HepG2 (cell line): ENCODE data around the gene DAB2IP. TPM values are rescaled to one million over a fixed set of nuclear protein-coding genes. Genes with fewer than 3 reads are reported as not detected.

ENCODE experiments used
- ATAC-seq: fragments of 200-7000 bp; cut with Tn5 transposase; 3 replicates; pipeline ENCODE4 v1.9.1; 2020; ENCODE audit warnings: mild to moderate bottlenecking, moderate library complexity
- BruUV-seq: library from RNA; stranded (reverse); fragments of 400-500 nt; replicated peaks from 2 replicates; lab custom pipeline; 2021; lab: Mats Ljungman, UMichigan
- CTCF ChIA-PET: fragments of 300-600 bp; formaldehyde crosslinking; extraction: SDS; loops from one replicate; lab custom pipeline; 2021; ENCODE audit warnings: low total read pairs, inconsistent platforms, low intra/inter-chr PET ratio; lab: Yijun Ruan, JAX
- POLR2A ChIA-PET: fragments of 350-600 bp; sonication (Branson Sonifier 250); formaldehyde crosslinking; loops from one replicate; lab custom pipeline; 2020; ENCODE audit warnings: antibody characterized with exemption, inconsistent platforms; lab: Yijun Ruan, JAX
- DNase-seq: peaks from one replicate; pipeline ENCODE4 v3.0.0-alpha.2; 2015; ENCODE audit warnings: low spot score
- FAIRE-seq: peaks from 3 replicates; lab custom pipeline; 2011; peaks lifted over from hg19 to GRCh38; lab: Jason Lieb, UNC
- H2AFZ ChIP-seq: one replicate; pipeline ENCODE4 v1.6.1; 2011; ENCODE audit warnings: low read length, inconsistent platforms
- H3K27ac ChIP-seq: fragments of 300-600 bp; 3 replicates; pipeline ENCODE4 v1.8.0; 2011; ENCODE audit warnings: mixed run types, mild to moderate bottlenecking, mixed read lengths, low read length, inconsistent platforms; ENCODE audit not compliant: insufficient read depth; ENCODE audit errors: extremely low read length
- H3K27me3 ChIP-seq, 2 experiments: fragments of 200-600 bp in 1 of 2; 2 replicates in 1 of 2; 3 replicates in 1 of 2; pipeline versions ENCODE4 v1.6.0 to v1.8.0; 2011; ENCODE audit warnings: low read length in 2 of 2, mild to moderate bottlenecking in 2 of 2, moderate library complexity in 2 of 2, inconsistent platforms in 1 of 2; ENCODE audit not compliant: insufficient read depth in 2 of 2, control insufficient read depth in 1 of 2
- H3K36me3 ChIP-seq, 2 experiments: fragments of 200-600 bp in 1 of 2; replicated peaks in 1 of 2; 2 replicates in 1 of 2; 3 replicates in 1 of 2; pipeline versions ENCODE4 v1.5.1 to v1.8.0; 2011; ENCODE audit warnings: low read length in 2 of 2, inconsistent platforms in 1 of 2; ENCODE audit not compliant: insufficient read depth in 2 of 2, control insufficient read depth in 1 of 2
- H3K4me1 ChIP-seq: 2 replicates; pipeline ENCODE4 v1.5.1; 2012; ENCODE audit warnings: low read length, inconsistent platforms; ENCODE audit not compliant: insufficient read depth
- H3K4me2 ChIP-seq: 2 replicates; pipeline ENCODE4 v1.6.0; 2011; ENCODE audit warnings: low read depth, low read length, inconsistent platforms
- H3K4me3 ChIP-seq, 3 experiments: fragments of 200-600 bp in 1 of 3; sonication (generic), shearing (Covaris generic) in 1 of 3; replicated peaks in 1 of 3; 2 replicates each; pipeline ENCODE4 v1.5.1; 2011 to 2016; ENCODE audit warnings: low read length in 3 of 3, inconsistent platforms in 2 of 3, low read depth in 2 of 3, mild to moderate bottlenecking in 2 of 3, control low read depth in 1 of 3, mixed read lengths in 1 of 3; ENCODE audit not compliant: insufficient read depth in 1 of 3
- H3K79me2 ChIP-seq: one replicate; pipeline ENCODE4 v1.6.1; 2011; ENCODE audit warnings: low read length, inconsistent platforms; ENCODE audit not compliant: insufficient read depth
- H3K9ac ChIP-seq: 2 replicates; pipeline ENCODE4 v1.6.0; 2011; ENCODE audit warnings: mild to moderate bottlenecking, low read depth, low read length, inconsistent platforms; ENCODE audit not compliant: insufficient read depth
- H3K9me3 ChIP-seq: 2 replicates; pipeline ENCODE4 v1.5.1; 2012; ENCODE audit warnings: mild to moderate bottlenecking, low read length
- H4K20me1 ChIP-seq: 2 replicates; pipeline ENCODE4 v1.6.0; 2011; ENCODE audit warnings: inconsistent platforms, mild to moderate bottlenecking, low read length, moderate library complexity; ENCODE audit not compliant: insufficient read depth
- EED ChIP-seq: sonication (generic); formaldehyde crosslinking; IDR thresholded peaks from 2 replicates; pipeline ENCODE4 v1.5.0; 2020; ENCODE audit warnings: mild to moderate bottlenecking, missing genetic modification reagents
- MAFF ChIP-seq: IDR thresholded peaks from 2 replicates; pipeline ENCODE4 v1.6.1; 2011; ENCODE audit warnings: low read depth, low read length, improper control_type of control experiment
- MED1 ChIP-seq: sonication (generic); formaldehyde crosslinking; IDR thresholded peaks from 2 replicates; pipeline ENCODE4 v1.4.0; 2020; ENCODE audit warnings: missing genetic modification reagents
- MEIS2 ChIP-seq: sonication (generic); formaldehyde crosslinking; IDR thresholded peaks from 2 replicates; pipeline ENCODE4 v1.9.0; 2021; ENCODE audit warnings: mild to moderate bottlenecking, missing genetic modification reagents
- NKX3-1 ChIP-seq: sonication (generic); formaldehyde crosslinking; IDR thresholded peaks from 2 replicates; pipeline ENCODE4 v1.5.0; 2020; ENCODE audit warnings: missing genetic modification reagents
- NONO ChIP-seq, 2 experiments: fragments of 450-650 bp in 1 of 2; sonication (generic) in 1 of 2; formaldehyde crosslinking in 1 of 2; IDR thresholded peaks in 1 of 2; conservative IDR thresholded peaks in 1 of 2; 2 replicates each; pipeline versions ENCODE4 v1.6.1 to v1.8.0; 2017 to 2022; ENCODE audit warnings: mild to moderate bottlenecking in 1 of 2, missing genetic modification reagents in 1 of 2, moderate library complexity in 1 of 2
- PAF1 ChIP-seq: IDR thresholded peaks from 2 replicates; pipeline ENCODE4 v1.6.1; 2016; ENCODE audit warnings: missing genetic modification reagents, missing compliant biosample characterization
- RNF2 ChIP-seq: fragments of 450-650 bp; conservative IDR thresholded peaks from 2 replicates; pipeline ENCODE4 v1.6.1; 2016; ENCODE audit warnings: low read depth
- ZBTB1 ChIP-seq: sonication (generic); formaldehyde crosslinking; IDR thresholded peaks from 2 replicates; pipeline ENCODE4 v1.4.0; 2020; ENCODE audit warnings: missing genetic modification reagents, borderline replicate concordance
- ZEB1 ChIP-seq: IDR thresholded peaks from 2 replicates; pipeline ENCODE4 v1.6.1; 2012; ENCODE audit warnings: mild to moderate bottlenecking, low read depth, inconsistent platforms; ENCODE audit not compliant: insufficient replicate concordance
- WGBS: methylation state at CpG from one replicate; pipeline ENCODE4 v1.1.6; 2017; ENCODE audit warnings: low lambda C conversion rate; 5-methylcytosine and 5-hydroxymethylcytosine counted together
- in situ Hi-C: cut with HindIII; loops from 2 replicates; pipeline ENCODE4 v1.10.0; 2017; ENCODE audit warnings: low pct_unique_long_range_greater_than_20kb; ENCODE audit not compliant: extremely low pct_ligation_motif_present
- intact Hi-C: fragments of 100-400 bp; cut with micrococcal nuclease; formaldehyde crosslinking; loops from one replicate; pipeline ENCODE4 v1.10.0; 2022; ENCODE audit not compliant: unreplicated experiment
- polyA plus RNA-seq, 8 experiments: library from polyadenylated mRNA; depleted of rRNA in 3 of 8; stranded (reverse) in 7 of 8; unstranded in 1 of 8; fragments of >200 nt; fragmentation: Illumina TruSeq in 4 of 8; extraction: Trizol in 4 of 8; gene quantifications; 2 replicates each; pipeline versions ENCODE4 v1.2.1 to v1.2.3, GENCODE V29; 2011 to 2016; ENCODE audit warnings: low read depth in 4 of 8, missing spikeins in 1 of 8, mixed read lengths in 1 of 8; ENCODE audit not compliant: insufficient read depth in 1 of 8
- total RNA-seq, 5 experiments: library from RNA; depleted of rRNA; stranded (reverse); fragments of >200 nt; fragmentation: Illumina TruSeq; extraction: Trizol; gene quantifications; 2 replicates each; pipeline ENCODE4 v1.2.3, GENCODE V29; 2016; ENCODE audit warnings: low read depth in 1 of 5
- TF ChIP-seq, protein P1 (sequence below): sonication (generic); formaldehyde crosslinking; IDR thresholded peaks from 2 replicates; pipeline ENCODE4 v1.4.0; 2020; ENCODE audit warnings: missing genetic modification reagents, mild to moderate bottlenecking, borderline replicate concordance

DAB2IP gene
- total and polyA plus RNA-seq, 2 of the 13 experiments (the other 11 are each of a cell fraction or from before 2014, with no cell fraction given), result 25.3 to 37.9 TPM

DNA sequence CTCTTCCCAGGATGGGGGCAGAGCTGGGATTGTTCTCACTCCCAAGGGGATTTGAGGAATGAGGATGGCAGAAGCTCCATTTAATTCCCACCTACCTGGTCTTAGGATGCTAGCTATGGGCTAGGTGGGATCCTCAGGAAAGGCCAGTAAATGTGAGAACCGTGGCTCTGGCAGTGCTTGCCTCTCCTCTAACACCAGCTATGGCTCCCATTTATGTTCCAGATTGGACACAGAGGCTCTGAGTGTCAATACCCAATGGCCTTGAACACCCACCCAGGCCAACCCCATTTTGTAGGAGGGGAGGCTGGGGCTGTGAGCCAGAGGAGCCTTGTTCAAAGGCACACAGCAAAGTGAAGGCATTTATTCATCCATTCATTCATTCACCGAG lies 10.2 kb upstream of the DAB2IP start:
- H3K9ac ChIP-seq, result no peak overlapping the region
- H2AFZ ChIP-seq, result no peak overlapping the region
- H3K4me3 ChIP-seq, result no peak overlapping the region
- FAIRE-seq, result no peak
- POLR2A ChIA-PET, result interaction anchor here (1.6 to 2.0 kb wide), 2 partner anchors 9 to 96 kb away, joined by 5 to 13 read pairs; no protein-coding TSS in a partner anchor
- H3K4me2 ChIP-seq, result no peak overlapping the region
- H3K36me3 ChIP-seq, result no peaks in the 10 kb centered on the region
- BruUV-seq, result no TSS peak
- peaks cover 29% of the 10 kb centered on the region for H3K4me1 ChIP-seq
- H3K9me3 ChIP-seq, result no peaks in the 10 kb centered on the region; the same call in 1 of the 2 replicates
- no peak for TF ChIP-seq EED (CRISPR knock-in tag)
- no peak for TF ChIP-seq ZBTB1 (CRISPR knock-in tag)
- TF ChIP-seq RNF2, result no peak
- TF ChIP-seq MEIS2, result no peak
- no peak for TF ChIP-seq PAF1 (CRISPR knock-in tag)
- no peak for TF ChIP-seq NKX3-1 (CRISPR knock-in tag)
- TF ChIP-seq MED1 (CRISPR knock-in tag), result no peak
- TF ChIP-seq, protein P1, sequence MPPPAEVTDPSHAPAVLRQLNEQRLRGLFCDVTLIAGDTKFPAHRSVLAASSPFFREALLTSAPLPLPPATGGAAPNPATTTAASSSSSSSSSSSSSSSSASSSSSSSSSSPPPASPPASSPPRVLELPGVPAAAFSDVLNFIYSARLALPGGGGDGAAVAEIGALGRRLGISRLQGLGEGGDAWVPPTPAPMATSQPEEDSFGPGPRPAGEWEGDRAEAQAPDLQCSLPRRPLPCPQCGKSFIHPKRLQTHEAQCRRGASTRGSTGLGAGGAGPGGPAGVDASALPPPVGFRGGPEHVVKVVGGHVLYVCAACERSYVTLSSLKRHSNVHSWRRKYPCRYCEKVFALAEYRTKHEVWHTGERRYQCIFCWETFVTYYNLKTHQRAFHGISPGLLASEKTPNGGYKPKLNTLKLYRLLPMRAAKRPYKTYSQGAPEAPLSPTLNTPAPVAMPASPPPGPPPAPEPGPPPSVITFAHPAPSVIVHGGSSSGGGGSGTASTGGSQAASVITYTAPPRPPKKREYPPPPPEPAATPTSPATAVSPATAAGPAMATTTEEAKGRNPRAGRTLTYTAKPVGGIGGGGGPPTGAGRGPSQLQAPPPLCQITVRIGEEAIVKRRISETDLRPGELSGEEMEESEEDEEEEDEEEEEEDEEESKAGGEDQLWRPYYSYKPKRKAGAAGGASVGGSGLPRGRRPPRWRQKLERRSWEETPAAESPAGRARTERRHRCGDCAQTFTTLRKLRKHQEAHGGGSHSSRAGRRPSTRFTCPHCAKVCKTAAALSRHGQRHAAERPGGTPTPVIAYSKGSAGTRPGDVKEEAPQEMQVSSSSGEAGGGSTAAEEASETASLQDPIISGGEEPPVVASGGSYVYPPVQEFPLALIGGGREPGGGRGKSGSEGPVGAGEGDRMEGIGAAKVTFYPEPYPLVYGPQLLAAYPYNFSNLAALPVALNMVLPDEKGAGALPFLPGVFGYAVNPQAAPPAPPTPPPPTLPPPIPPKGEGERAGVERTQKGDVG (CRISPR knock-in tag), result no peak
- no peak for TF ChIP-seq NONO (IDR thresholded peaks at IDR 0.05)
- TF ChIP-seq NONO (CRISPR knock-in tag; conservative IDR thresholded peaks at IDR 0.05), result no peak
- TF ChIP-seq ZEB1, result no peak
- no peak for TF ChIP-seq MAFF
- TF ChIP-seq, all 625 proteins: peak for 0
- CTCF ChIA-PET, result interaction anchor here (1.2 to 2.3 kb wide), 2 partner anchors 43 to 350 kb away, joined by 3 to 11 read pairs; no protein-coding TSS in a partner anchor
- intact Hi-C loops, result no loop called here
- ATAC-seq (no peak), DNase-seq (no peak)
- in situ Hi-C loops, result loop anchor here (5.0 to 10.0 kb wide), 2 partner anchors 46 to 354 kb away; no protein-coding TSS in a partner anchor
- Histone ChIP-seq H3K79me2 (no peaks in the 10 kb centered on the region), H3K27me3 (no peaks in the 10 kb centered on the region), H3K27ac (no peak overlapping the region), H4K20me1 (no peaks in the 10 kb centered on the region)
- WGBS, result 82% methylated on average over 2 of the region's 2 CpGs
